PC-3 (cell line): ENCODE results near the gene PRKCE.

Experiments
- CTCF ChIP-seq: fragments of 300-600 bp; sonication (generic); conservative IDR thresholded peaks from 2 replicates; pipeline ENCODE4 v1.5.1; 2017; ENCODE audit warnings: antibody characterized with exemption, low read depth, mild to moderate bottlenecking, low read length
- EZH2 ChIP-seq: fragments of 300-600 bp; sonication (generic); IDR thresholded peaks from one replicate; pipeline ENCODE4 v1.6.1; 2017; ENCODE audit warnings: antibody characterized with exemption, mild to moderate bottlenecking, low read length; ENCODE audit not compliant: unreplicated experiment
- EZH2phosphoT487 ChIP-seq: fragments of 300-600 bp; sonication (generic); IDR thresholded peaks from 2 replicates; pipeline ENCODE4 v1.6.1; 2018; ENCODE audit warnings: mild to moderate bottlenecking, antibody characterized with exemption, low read length, borderline replicate concordance

DNA sequence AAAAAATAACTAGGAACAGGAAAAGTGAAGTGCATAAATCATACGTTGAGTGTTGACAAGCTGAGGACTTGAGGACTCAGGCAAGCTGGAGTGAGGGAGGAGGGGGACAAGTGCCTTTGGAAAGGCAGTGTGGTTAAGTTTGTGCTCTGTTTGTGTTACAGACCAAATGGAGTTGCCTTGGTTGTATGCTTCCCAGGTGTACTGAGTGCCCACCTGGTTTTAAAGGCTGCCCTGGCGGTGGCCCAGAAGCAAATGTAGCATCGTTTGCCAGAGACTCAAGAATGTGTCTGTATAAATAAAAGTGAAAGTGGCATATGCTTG lies 240.9 kb downstream of the PRKCE start:
- no peak for TF ChIP-seq CTCF
- no peak for TF ChIP-seq EZH2phosphoT487
- no peak for TF ChIP-seq EZH2
